SKM-1 (cell line): ENCODE data around the gene TNIK.

Source experiments
- DNase-seq: peaks from one replicate; lab custom pipeline; 2025; ENCODE audit not compliant: unreplicated experiment; lab: John Stamatoyannopoulos, UW

TNIK gene

GRCh38 chr3:171286580-171287249 is 173.5 kb downstream of the TNIK start:
- no peak for DNase-seq

GRCh38 chr3:171285287-171285686 is 174.9 kb downstream of the TNIK start:
- DNase-seq: no peak

GRCh38 chr3:171284308-171285075 is 175.7 kb downstream of the TNIK start:
- no peak for DNase-seq

GRCh38 chr3:171283848-171284222 is 176.4 kb downstream of the TNIK start:
- DNase-seq: no peak

GRCh38 chr3:171283183-171283847 is 176.9 kb downstream of the TNIK start:
- no peak for DNase-seq

- DNase-seq: no peak
These were observed 178.2 kb downstream of the TNIK start for GRCh38 chr3:171282041-171282440.

- DNase-seq: no peak
These were observed 178.8 kb downstream of the TNIK start for GRCh38 chr3:171281256-171281992.

- no peak for DNase-seq
These were observed 180.2 kb downstream of the TNIK start for GRCh38 chr3:171279972-171280371.

- no peak for DNase-seq
These were observed 182.0 kb downstream of the TNIK start for GRCh38 chr3:171278299-171278590.

GRCh38 chr3:171277456-171278298 is 182.5 kb downstream of the TNIK start:
- DNase-seq: no peak

GRCh38 chr3:171276923-171277322 is 183.3 kb downstream of the TNIK start:
- no peak for DNase-seq

GRCh38 chr3:171274222-171274621 is 186.0 kb downstream of the TNIK start:
- no peak for DNase-seq

GRCh38 chr3:171270541-171270940 is 189.7 kb downstream of the TNIK start:
- no peak for DNase-seq

- DNase-seq: no peak
These were observed 190.7 kb downstream of the TNIK start for GRCh38 chr3:171269542-171269941.

GRCh38 chr3:171268677-171269076 is 191.5 kb downstream of the TNIK start:
- DNase-seq: no peak

- no peak for DNase-seq
These were observed 193.1 kb downstream of the TNIK start for GRCh38 chr3:171267104-171267503.

GRCh38 chr3:171266740-171267073 is 193.5 kb downstream of the TNIK start:
- DNase-seq: no peak

GRCh38 chr3:171266034-171266739 is 194.0 kb downstream of the TNIK start:
- DNase-seq: no peak

- no peak for DNase-seq
These were observed 195.4 kb downstream of the TNIK start for GRCh38 chr3:171264758-171265157.

GRCh38 chr3:171262431-171262830 is 197.8 kb downstream of the TNIK start:
- DNase-seq: no peak
